Hair follicular keratinocyte (primary cell): ENCODE results near the gene RGS21. TPM values are rescaled to one million over a fixed set of nuclear protein-coding genes. Genes with fewer than 3 reads are reported as not detected.

ENCODE experiments used
- total RNA-seq: library from RNA; depleted of rRNA; stranded (reverse); fragments of >200 nt; gene quantifications from 2 replicates; pipeline ENCODE4 v1.2.3, GENCODE V29; 2015

The RGS21 gene
- total RNA-seq = not detected in 2 replicates

GRCh38 chr1:192316942-192317450 is at the start of gene RGS21:
TSS of gene RGS21 (plus strand) at chr1:192316992. CDS start at chr1:192343037, 26,045 bp downstream.

Other genes with a start within 250 kb of the RGS21 start
- 0.11 and 0.55 TPM in 2 replicates for gene RGS18, start 158.5 kb upstream of the RGS21 start, total RNA-seq